Spinal cord (tissue), 10 donors: ENCODE data around the gene LACC1. TPM values are rescaled to one million over a fixed set of nuclear protein-coding genes. Genes with fewer than 3 reads are reported as not detected.
A peak's percentile ranks its signal among the peaks of the same experiment; 100 is the strongest.

Source experiments
- DNase-seq, 6 donors: peaks; one replicate each; pipeline versions ENCODE4 v3.0.0 to v3.0.0-alpha.2; 2013 to 2015; ENCODE audit warnings: low spot score in 6 of 6, low read depth in 4 of 6
- H3K27ac ChIP-seq: one replicate; pipeline ENCODE4 v1.5.1; 2013; ENCODE audit warnings: low read depth, low read length, control low read depth
- H3K27me3 ChIP-seq: one replicate; pipeline ENCODE4 v1.6.1; 2013; ENCODE audit warnings: low read length; ENCODE audit not compliant: control insufficient read depth, insufficient read depth
- H3K36me3 ChIP-seq: one replicate; pipeline ENCODE4 v1.6.1; 2013; ENCODE audit warnings: low read length; ENCODE audit not compliant: control insufficient read depth, insufficient read depth
- H3K4me1 ChIP-seq: one replicate; pipeline ENCODE4 v1.6.1; 2013; ENCODE audit warnings: low read length; ENCODE audit not compliant: control insufficient read depth, insufficient read depth
- H3K4me3 ChIP-seq: one replicate; pipeline ENCODE4 v1.5.1; 2013; ENCODE audit warnings: low read depth, low read length, control low read depth
- H3K9me3 ChIP-seq: one replicate; pipeline ENCODE4 v1.6.1; 2013; ENCODE audit warnings: low read length; ENCODE audit not compliant: control insufficient read depth, insufficient read depth
- WGBS: methylation state at CpG from one replicate; pipeline ENCODE4 v1.1.5; 2013; ENCODE audit warnings: missing lambda C conversion rate; ENCODE audit not compliant: insufficient coverage; 5-methylcytosine and 5-hydroxymethylcytosine counted together
- long read RNA-seq, 4 donors: transcript quantifications; one replicate each; lab custom pipeline, GENCODE V29; 2026
- polyA plus RNA-seq, 2 donors: library from polyadenylated mRNA; unstranded; fragments of 120-200 nt; gene quantifications; one replicate each; pipeline ENCODE4 v1.2.1, GENCODE V29; 2013; ENCODE audit not compliant: insufficient read length in 2 of 2
- total RNA-seq, 2 donors: library from RNA; depleted of rRNA in 1 of 2; stranded (reverse); fragments of 120-200 nt in 1 of 2; fragments of >200 nt in 1 of 2; gene quantifications; one replicate each; pipeline versions ENCODE4 v1.2.3 to v1.2.4, GENCODE V29; 2013 to 2014
- donor health status: healthy.

LACC1 gene
- 1 to 10 TPM; 4.2 to 6.2 TPM for total RNA-seq
- 1 to 10 TPM; 3.6 to 4.9 TPM for polyA plus RNA-seq
- long read RNA-seq, donor 1 = 0 reads
- long read RNA-seq, donor 2 = 0 reads
- long read RNA-seq, donor 3, full-length matches to known transcripts = 1 of 1 reads
- long read RNA-seq, donor 3, partial matches to known transcripts = 0 of 1 reads
- long read RNA-seq, donor 3, other reads (novel, unspliced or antisense) = 0 of 1 reads
- long read RNA-seq, donor 4, full-length matches to known transcripts = 2 of 2 reads
- long read RNA-seq, donor 4, partial matches to known transcripts = 0 of 2 reads
- long read RNA-seq, donor 4, other reads (novel, unspliced or antisense) = 0 of 2 reads

- peak in 2 of 6 donors; percentile 35 to 40 for DNase-seq
- under 1% methylated on average over 43 of the region's 48 CpGs for WGBS
- peak within 1 kb of the TSS; percentile 76 for H3K27ac ChIP-seq
Measured at GRCh38 chr13:43879755-43880181, at the start of gene LACC1. Gene LACC1, plus strand, starts transcription at chr13:43879904. Its CDS starts 1,082 bp downstream, at chr13:43880986.

GRCh38 chr13:43830497-43830881, 49.2 kb upstream of the LACC1 start:
- no peak for DNase-seq
- H3K4me3 ChIP-seq = no peak overlapping the region
- H3K9me3 ChIP-seq = no peaks in the 10 kb centered on the region
- H3K4me1 ChIP-seq = no peaks in the 10 kb centered on the region
- WGBS = 87% methylated on average over 5 of the region's 5 CpGs
- no peaks in the 10 kb centered on the region for H3K36me3 ChIP-seq
- no peaks in the 10 kb centered on the region for H3K27me3 ChIP-seq
- no peak overlapping the region for H3K27ac ChIP-seq

More at GRCh38 chr13:43879755-43880181, at the start of gene LACC1:
- no peaks in the 10 kb centered on the region for H3K36me3 ChIP-seq
- peak within 1 kb of the TSS; percentile 69 for H3K4me3 ChIP-seq
- H3K27me3 ChIP-seq = peaks cover 4% of the 10 kb centered on the region
- H3K4me1 ChIP-seq = peaks cover 9% of the 10 kb centered on the region
- H3K9me3 ChIP-seq = no peaks in the 10 kb centered on the region

GRCh38 chr13:43831088-43831487, 48.6 kb upstream of the LACC1 start:
- no peak for DNase-seq
- Histone ChIP-seq H3K4me1 (no peaks in the 10 kb centered on the region), H3K4me3 (no peak overlapping the region), H3K27me3 (no peaks in the 10 kb centered on the region), H3K27ac (no peak overlapping the region), H3K9me3 (no peaks in the 10 kb centered on the region), H3K36me3 (no peaks in the 10 kb centered on the region)
- 86% methylated on average over 1 of the region's 2 CpGs for WGBS

GRCh38 chr13:43835701-43836100, 44.0 kb upstream of the LACC1 start:
- no peaks in the 10 kb centered on the region for H3K4me1 ChIP-seq
- no peak overlapping the region for H3K27ac ChIP-seq
- no peak overlapping the region for H3K4me3 ChIP-seq
- H3K27me3 ChIP-seq = no peaks in the 10 kb centered on the region
- H3K9me3 ChIP-seq = no peaks in the 10 kb centered on the region
- no peak for DNase-seq
- no peaks in the 10 kb centered on the region for H3K36me3 ChIP-seq
- WGBS = no CpG with 5 or more reads among the region's 2 CpGs

- WGBS = 83% methylated on average over 1 of the region's 4 CpGs
- Histone ChIP-seq H3K27me3 (no peaks in the 10 kb centered on the region), H3K9me3 (no peaks in the 10 kb centered on the region), H3K4me3 (no peak overlapping the region), H3K4me1 (no peaks in the 10 kb centered on the region), H3K27ac (no peak overlapping the region), H3K36me3 (no peaks in the 10 kb centered on the region)
- DNase-seq = no peak
Measured at GRCh38 chr13:43838909-43839308, 40.8 kb upstream of the LACC1 start.

GRCh38 chr13:43846496-43847158, 33.1 kb upstream of the LACC1 start:
- Histone ChIP-seq H3K36me3 (no peaks in the 10 kb centered on the region), H3K4me3 (no peak overlapping the region), H3K27me3 (no peaks in the 10 kb centered on the region), H3K9me3 (peaks cover 8% of the 10 kb centered on the region), H3K4me1 (no peaks in the 10 kb centered on the region), H3K27ac (no peak overlapping the region)
- no CpG with 5 or more reads among the region's 3 CpGs for WGBS
- DNase-seq = no peak

GRCh38 chr13:43848001-43848649, 31.6 kb upstream of the LACC1 start:
- Histone ChIP-seq H3K36me3 (no peaks in the 10 kb centered on the region), H3K27me3 (no peaks in the 10 kb centered on the region), H3K27ac (no peak overlapping the region), H3K4me1 (no peaks in the 10 kb centered on the region), H3K9me3 (peaks cover 11% of the 10 kb centered on the region), H3K4me3 (no peak overlapping the region)
- no CpG with 5 or more reads among the region's 1 CpG for WGBS
- DNase-seq = no peak

GRCh38 chr13:43850873-43851272, 28.8 kb upstream of the LACC1 start:
- Histone ChIP-seq H3K9me3 (peaks cover 12% of the 10 kb centered on the region), H3K4me3 (no peak overlapping the region), H3K27me3 (no peaks in the 10 kb centered on the region), H3K36me3 (no peaks in the 10 kb centered on the region), H3K27ac (no peak overlapping the region), H3K4me1 (no peaks in the 10 kb centered on the region)
- DNase-seq = peak in 1 of 6 donors; percentile 3
- no CpG with 5 or more reads among the region's 1 CpG for WGBS

GRCh38 chr13:43852923-43853404, 26.7 kb upstream of the LACC1 start:
- 100% methylated on average over 1 of the region's 1 CpG for WGBS
- Histone ChIP-seq H3K27ac (no peak overlapping the region), H3K4me3 (no peak overlapping the region), H3K4me1 (no peaks in the 10 kb centered on the region), H3K9me3 (peaks cover 12% of the 10 kb centered on the region), H3K36me3 (no peaks in the 10 kb centered on the region), H3K27me3 (no peaks in the 10 kb centered on the region)
- DNase-seq = no peak
